GM12892 (cell line): ENCODE results near the gene SDK1.

ENCODE experiments used
- DNase-seq: peaks from one replicate; pipeline ENCODE4 v3.0.0; 2011; ENCODE audit not compliant: insufficient read length
- FAIRE-seq: peaks from 2 replicates; lab custom pipeline; 2011; peaks lifted over from hg19 to GRCh38; lab: Jason Lieb, UNC
- POLR2A ChIP-seq: IDR thresholded peaks from 2 replicates; pipeline ENCODE4 v1.6.1; 2011; ENCODE audit warnings: low read depth, low read length, control low read depth
- POLR2AphosphoS5 ChIP-seq: IDR thresholded peaks from 2 replicates; pipeline ENCODE4 v1.6.1; 2011; ENCODE audit warnings: low read depth, low read length, control low read depth
- TAF1 ChIP-seq: IDR thresholded peaks from 2 replicates; pipeline ENCODE4 v1.6.1; 2011; ENCODE audit warnings: low read depth, mild to moderate bottlenecking, control low read depth, low read length, borderline replicate concordance

SDK1 gene

GRCh38 chr7:4218481-4218880, 917.4 kb downstream of the SDK1 start:
- TF ChIP-seq TAF1, result no peak
- TF ChIP-seq POLR2A, result no peak
- no peak for TF ChIP-seq POLR2AphosphoS5
- DNase-seq (no peak), FAIRE-seq (no peak)

GRCh38 chr7:4220011-4220410, 919.0 kb downstream of the SDK1 start:
- no peak for TF ChIP-seq POLR2AphosphoS5
- no peak for FAIRE-seq
- no peak for DNase-seq

GRCh38 chr7:4221043-4221442, 920.0 kb downstream of the SDK1 start:
- DNase-seq (no peak), FAIRE-seq (no peak)
- TF ChIP-seq POLR2A, result no peak
- no peak for TF ChIP-seq TAF1
- TF ChIP-seq POLR2AphosphoS5, result no peak

GRCh38 chr7:4222676-4223075, 921.6 kb downstream of the SDK1 start:
- no peak for TF ChIP-seq POLR2A
- TF ChIP-seq POLR2AphosphoS5, result no peak
- TF ChIP-seq TAF1, result no peak
- DNase-seq (no peak), FAIRE-seq (no peak)

- TF ChIP-seq TAF1, result no peak
- TF ChIP-seq POLR2AphosphoS5, result no peak
- no peak for TF ChIP-seq POLR2A
- DNase-seq (no peak), FAIRE-seq (no peak)
Measured at GRCh38 chr7:4225361-4225771, 924.3 kb downstream of the SDK1 start.

GRCh38 chr7:4225881-4226523, 925.0 kb downstream of the SDK1 start:
- no peak for FAIRE-seq
- TF ChIP-seq POLR2A (no peak), POLR2AphosphoS5 (no peak), TAF1 (no peak)
- DNase-seq, result no peak

- no peak for TF ChIP-seq POLR2AphosphoS5
- FAIRE-seq (no peak), DNase-seq (no peak)
Measured at GRCh38 chr7:4226524-4226882, 925.5 kb downstream of the SDK1 start.

GRCh38 chr7:4227105-4228010, 926.3 kb downstream of the SDK1 start:
- FAIRE-seq (no peak), DNase-seq (no peak)
- TF ChIP-seq POLR2A, result no peak
- no peak for TF ChIP-seq POLR2AphosphoS5
- no peak for TF ChIP-seq TAF1

GRCh38 chr7:4230352-4230751, 929.3 kb downstream of the SDK1 start:
- TF ChIP-seq TAF1, result no peak
- no peak for TF ChIP-seq POLR2AphosphoS5
- TF ChIP-seq POLR2A, result no peak
- DNase-seq (no peak), FAIRE-seq (no peak)

- no peak for FAIRE-seq
- DNase-seq, result no peak
- no peak for TF ChIP-seq TAF1
- TF ChIP-seq POLR2AphosphoS5, result no peak
- TF ChIP-seq POLR2A, result no peak
Measured at GRCh38 chr7:4233146-4233545, 932.1 kb downstream of the SDK1 start.

- no peak for FAIRE-seq
- no peak for TF ChIP-seq POLR2A
- no peak for TF ChIP-seq POLR2AphosphoS5
- no peak for TF ChIP-seq TAF1
- no peak for DNase-seq
Measured at GRCh38 chr7:4233621-4234497, 932.8 kb downstream of the SDK1 start.

- no peak for DNase-seq
- no peak for FAIRE-seq
- no peak for TF ChIP-seq POLR2A
Measured at GRCh38 chr7:4234498-4234855, 933.4 kb downstream of the SDK1 start.
